Measurements from ENCODE around the gene LRP1B.

Gene LRP1B

DNA sequence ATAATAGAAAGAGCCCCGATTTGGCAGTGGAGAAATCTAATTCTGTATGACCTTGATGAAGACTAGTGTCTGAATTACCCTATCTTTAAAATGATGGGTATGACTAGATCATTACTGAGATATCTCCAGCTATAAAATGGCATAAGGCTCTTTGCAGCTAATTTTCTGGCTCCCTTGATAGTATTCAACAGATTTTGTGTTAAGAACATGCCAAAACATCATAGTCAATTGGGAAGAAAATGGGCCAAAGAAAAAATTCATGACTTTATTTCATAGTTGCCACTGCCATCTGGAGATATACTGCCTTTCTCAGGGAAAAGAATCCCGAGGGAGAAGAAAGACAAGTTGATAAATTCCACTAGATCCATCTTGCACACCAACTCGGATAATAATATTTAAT lies 1618.7 kb downstream of the LRP1B start:
- Histone ChIP-seq H2AFZ (ENCODE audit: low read length) (no peak overlapping the region), H3K9me3 (ENCODE audit: low read length) (no peaks in the 10 kb centered on the region), H3K4me2 (ENCODE audit: low read length) (no peak overlapping the region), H3F3A (ENCODE audit: insufficient read depth, low read length) (no peaks in the 10 kb centered on the region), H3K9ac (ENCODE audit: low read length) (no peak overlapping the region), H3K4me3 (ENCODE audit: low read depth, low read length, poor library complexity, severe bottlenecking) (no peak overlapping the region), H3K27ac (ENCODE audit: low read depth, low read length, poor library complexity, severe bottlenecking) (no peak overlapping the region), H3K9me2 (ENCODE audit: low read depth, low read length) (no peaks in the 10 kb centered on the region), H3K79me2 (ENCODE audit: insufficient read depth, low read length) (no peaks in the 10 kb centered on the region), H3K36me3 (ENCODE audit: insufficient read depth, low read length) (no peaks in the 10 kb centered on the region), H3K4me1 (ENCODE audit: insufficient read depth, low read length, severe bottlenecking) (no peaks in the 10 kb centered on the region), H3K27me3 (ENCODE audit: insufficient read depth, low read length) (no peaks in the 10 kb centered on the region), H4K20me1 (ENCODE audit: insufficient read depth, low read length) (no peaks in the 10 kb centered on the region)
- no peak for TF ChIP-seq EZH2 (IDR thresholded peaks at IDR 0.05; ENCODE audit: borderline replicate concordance, low read length)
- TF ChIP-seq, protein P1, sequence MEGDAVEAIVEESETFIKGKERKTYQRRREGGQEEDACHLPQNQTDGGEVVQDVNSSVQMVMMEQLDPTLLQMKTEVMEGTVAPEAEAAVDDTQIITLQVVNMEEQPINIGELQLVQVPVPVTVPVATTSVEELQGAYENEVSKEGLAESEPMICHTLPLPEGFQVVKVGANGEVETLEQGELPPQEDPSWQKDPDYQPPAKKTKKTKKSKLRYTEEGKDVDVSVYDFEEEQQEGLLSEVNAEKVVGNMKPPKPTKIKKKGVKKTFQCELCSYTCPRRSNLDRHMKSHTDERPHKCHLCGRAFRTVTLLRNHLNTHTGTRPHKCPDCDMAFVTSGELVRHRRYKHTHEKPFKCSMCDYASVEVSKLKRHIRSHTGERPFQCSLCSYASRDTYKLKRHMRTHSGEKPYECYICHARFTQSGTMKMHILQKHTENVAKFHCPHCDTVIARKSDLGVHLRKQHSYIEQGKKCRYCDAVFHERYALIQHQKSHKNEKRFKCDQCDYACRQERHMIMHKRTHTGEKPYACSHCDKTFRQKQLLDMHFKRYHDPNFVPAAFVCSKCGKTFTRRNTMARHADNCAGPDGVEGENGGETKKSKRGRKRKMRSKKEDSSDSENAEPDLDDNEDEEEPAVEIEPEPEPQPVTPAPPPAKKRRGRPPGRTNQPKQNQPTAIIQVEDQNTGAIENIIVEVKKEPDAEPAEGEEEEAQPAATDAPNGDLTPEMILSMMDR (IDR thresholded peaks at IDR 0.05; ENCODE audit: low read length) = no peak

GRCh38 chr2:140509765-140510164 lies 1621.1 kb downstream of the LRP1B start:
- Histone ChIP-seq H3K9me3 (ENCODE audit: low read length) (no peaks in the 10 kb centered on the region), H3K4me3 (ENCODE audit: low read depth, low read length, poor library complexity, severe bottlenecking) (no peak overlapping the region), H3K79me2 (ENCODE audit: insufficient read depth, low read length) (no peaks in the 10 kb centered on the region), H3K4me1 (ENCODE audit: insufficient read depth, low read length, severe bottlenecking) (no peaks in the 10 kb centered on the region), H4K20me1 (ENCODE audit: insufficient read depth, low read length) (no peaks in the 10 kb centered on the region), H3K27me3 (ENCODE audit: insufficient read depth, low read length) (no peaks in the 10 kb centered on the region), H3K9me2 (ENCODE audit: low read depth, low read length) (no peaks in the 10 kb centered on the region; the same call in 1 of the 2 replicates), H2AFZ (ENCODE audit: low read length) (no peak overlapping the region), H3F3A (ENCODE audit: insufficient read depth, low read length) (no peaks in the 10 kb centered on the region), H3K36me3 (ENCODE audit: insufficient read depth, low read length) (no peaks in the 10 kb centered on the region), H3K4me2 (ENCODE audit: low read length) (no peak overlapping the region), H3K9ac (ENCODE audit: low read length) (no peak overlapping the region), H3K27ac (ENCODE audit: low read depth, low read length, poor library complexity, severe bottlenecking) (no peak overlapping the region)
- no peak for TF ChIP-seq EZH2 (IDR thresholded peaks at IDR 0.05; ENCODE audit: borderline replicate concordance, low read length)
- TF ChIP-seq, protein P1 (IDR thresholded peaks at IDR 0.05; ENCODE audit: low read length) = no peak

- no peaks in the 10 kb centered on the region for H3F3A ChIP-seq (ENCODE audit: insufficient read depth, low read length)
- no peak overlapping the region for H3K4me3 ChIP-seq (ENCODE audit: low read depth, low read length, poor library complexity, severe bottlenecking)
- no peak overlapping the region for H3K9ac ChIP-seq (ENCODE audit: low read length)
- TF ChIP-seq, protein P1 (IDR thresholded peaks at IDR 0.05; ENCODE audit: low read length) = no peak
- no peak for TF ChIP-seq EZH2 (IDR thresholded peaks at IDR 0.05; ENCODE audit: borderline replicate concordance, low read length)
- no peaks in the 10 kb centered on the region for H3K27me3 ChIP-seq (ENCODE audit: insufficient read depth, low read length)
- no peak overlapping the region for H3K27ac ChIP-seq (ENCODE audit: low read depth, low read length, poor library complexity, severe bottlenecking)
- H3K9me2 ChIP-seq (ENCODE audit: low read depth, low read length) = no peaks in the 10 kb centered on the region; the same call in 1 of the 2 replicates
- H3K4me1 ChIP-seq (ENCODE audit: insufficient read depth, low read length, severe bottlenecking) = no peaks in the 10 kb centered on the region
- H2AFZ ChIP-seq (ENCODE audit: low read length) = no peak overlapping the region
- no peaks in the 10 kb centered on the region for H3K9me3 ChIP-seq (ENCODE audit: low read length)
- H4K20me1 ChIP-seq (ENCODE audit: insufficient read depth, low read length) = no peaks in the 10 kb centered on the region
- no peaks in the 10 kb centered on the region for H3K79me2 ChIP-seq (ENCODE audit: insufficient read depth, low read length)
- no peaks in the 10 kb centered on the region for H3K36me3 ChIP-seq (ENCODE audit: insufficient read depth, low read length)
- H3K4me2 ChIP-seq (ENCODE audit: low read length) = no peak overlapping the region
Observed at GRCh38 chr2:140508756-140509155, 1622.1 kb downstream of the LRP1B start.
